HG03103 (cell line): ENCODE results near the gene RRP1.

Source experiments
- ATAC-seq: cut with Tn5 transposase; IDR thresholded peaks from one replicate; pipeline ENCODE4 v1.9.1; 2021; ENCODE audit warnings: low read depth; ENCODE audit not compliant: unreplicated experiment

The RRP1 gene, protein sequence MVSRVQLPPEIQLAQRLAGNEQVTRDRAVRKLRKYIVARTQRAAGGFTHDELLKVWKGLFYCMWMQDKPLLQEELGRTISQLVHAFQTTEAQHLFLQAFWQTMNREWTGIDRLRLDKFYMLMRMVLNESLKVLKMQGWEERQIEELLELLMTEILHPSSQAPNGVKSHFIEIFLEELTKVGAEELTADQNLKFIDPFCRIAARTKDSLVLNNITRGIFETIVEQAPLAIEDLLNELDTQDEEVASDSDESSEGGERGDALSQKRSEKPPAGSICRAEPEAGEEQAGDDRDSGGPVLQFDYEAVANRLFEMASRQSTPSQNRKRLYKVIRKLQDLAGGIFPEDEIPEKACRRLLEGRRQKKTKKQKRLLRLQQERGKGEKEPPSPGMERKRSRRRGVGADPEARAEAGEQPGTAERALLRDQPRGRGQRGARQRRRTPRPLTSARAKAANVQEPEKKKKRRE

DNA sequence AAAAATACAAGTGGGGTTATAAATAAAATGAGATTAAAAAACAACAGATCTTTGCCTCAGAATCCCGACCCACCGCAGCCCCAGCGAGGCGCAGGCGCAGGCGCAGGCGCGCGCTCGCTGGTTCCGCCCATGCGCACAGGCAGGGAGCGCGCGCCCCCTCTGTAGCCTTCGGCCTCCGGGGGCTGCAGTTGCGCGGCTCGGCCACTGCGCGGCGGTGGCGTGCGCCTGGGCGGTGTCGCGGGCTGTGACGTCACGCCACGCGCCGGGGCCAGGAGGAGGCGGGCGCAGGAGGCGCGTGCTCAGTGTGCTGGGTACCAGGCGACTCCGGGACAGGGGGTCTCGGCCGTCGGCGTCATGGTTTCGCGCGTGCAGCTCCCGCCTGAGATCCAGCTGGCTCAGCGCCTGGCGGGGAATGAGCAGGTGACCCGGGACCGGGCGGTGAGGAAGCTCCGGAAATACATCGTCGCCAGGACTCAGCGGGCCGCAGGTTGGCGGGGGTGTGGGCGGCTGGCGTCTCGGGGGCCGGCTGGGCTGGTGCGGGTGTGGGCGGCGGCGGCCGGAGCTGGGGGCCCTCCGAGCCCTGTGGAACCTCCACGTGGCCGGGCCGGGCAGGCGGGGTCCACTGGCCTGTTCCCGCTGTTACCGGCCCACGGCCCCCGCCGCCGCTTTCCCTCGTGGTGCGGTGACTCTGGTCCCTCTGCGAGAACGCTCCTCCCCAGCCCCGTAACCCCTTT, at the start of gene RRP1:
TSS of gene RRP1 (plus strand) at position 302 of the 734 bp plus-strand sequence. CDS start at position 355, 53 bp downstream.
- peak; percentile 80 for ATAC-seq

DNA sequence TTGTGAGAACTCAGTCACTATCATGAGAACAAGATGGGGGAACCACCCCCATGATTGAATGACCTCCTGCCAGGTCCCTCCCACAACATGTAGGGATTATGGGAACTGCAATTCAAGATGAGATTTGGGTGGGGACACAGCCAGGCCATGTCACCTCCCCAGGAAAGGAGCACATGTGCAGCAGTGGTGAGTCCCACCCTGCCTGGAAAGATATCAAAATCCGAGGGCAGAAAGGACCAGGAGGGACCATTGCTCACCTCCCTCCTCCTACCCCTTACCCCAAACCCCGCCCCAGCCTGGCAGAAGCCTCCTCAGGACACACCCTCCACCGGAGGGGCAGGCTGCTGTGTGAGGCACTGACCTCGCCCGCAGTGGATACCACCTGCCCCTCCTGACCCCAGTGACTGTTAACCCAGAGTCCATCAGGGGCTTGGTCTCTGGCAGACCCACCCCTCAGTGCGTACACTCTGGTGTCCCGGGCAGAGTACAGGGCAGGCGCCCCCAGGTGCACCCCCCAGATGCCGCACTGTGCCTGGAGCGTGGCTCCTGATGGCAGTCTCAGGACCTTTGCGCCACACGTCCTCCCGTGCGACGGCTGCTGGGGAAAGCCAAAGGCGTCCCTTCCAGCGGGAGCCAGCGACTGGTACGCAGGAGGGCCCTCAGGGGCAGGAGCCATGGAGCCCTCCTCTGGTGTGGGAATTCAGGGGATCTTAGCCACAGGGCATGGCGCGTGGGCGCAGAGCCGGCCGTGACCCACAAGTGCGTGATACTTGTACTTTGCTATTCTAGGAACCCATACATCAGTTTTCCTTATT, 49.5 kb upstream of the RRP1 start:
- no peak for ATAC-seq

DNA sequence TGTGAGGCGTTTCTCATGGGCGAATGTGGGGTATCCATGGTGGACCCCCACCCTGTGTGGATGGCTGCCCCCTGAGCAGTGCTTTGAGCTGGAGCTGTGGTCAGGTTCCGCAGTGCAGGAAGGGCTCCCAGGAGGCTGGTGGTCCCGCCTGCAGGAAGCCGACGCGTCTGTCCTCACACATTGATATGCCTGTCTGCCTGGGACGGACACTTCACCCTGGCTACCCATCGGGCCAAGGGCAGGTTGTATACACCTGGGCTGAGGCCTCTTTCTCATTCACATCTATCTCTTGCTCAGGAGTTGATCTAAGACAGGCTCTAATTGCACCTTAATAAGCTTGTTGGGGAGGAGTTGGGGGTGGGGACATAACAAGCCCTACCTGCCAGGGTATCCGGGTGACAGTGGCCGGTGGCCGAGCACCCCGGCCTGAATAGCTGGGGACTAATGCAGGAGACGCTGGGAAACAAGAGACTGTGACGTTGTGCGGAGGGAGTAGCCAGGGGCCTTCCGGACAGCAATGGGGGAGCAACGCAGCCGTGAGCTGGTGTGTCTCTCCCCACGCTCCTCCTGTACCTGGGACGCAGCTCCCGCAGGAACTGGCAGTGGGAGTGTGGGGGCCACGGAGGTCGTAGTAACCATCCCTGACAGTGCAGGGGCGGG, 48.8 kb upstream of the RRP1 start:
- ATAC-seq, result no peak

DNA sequence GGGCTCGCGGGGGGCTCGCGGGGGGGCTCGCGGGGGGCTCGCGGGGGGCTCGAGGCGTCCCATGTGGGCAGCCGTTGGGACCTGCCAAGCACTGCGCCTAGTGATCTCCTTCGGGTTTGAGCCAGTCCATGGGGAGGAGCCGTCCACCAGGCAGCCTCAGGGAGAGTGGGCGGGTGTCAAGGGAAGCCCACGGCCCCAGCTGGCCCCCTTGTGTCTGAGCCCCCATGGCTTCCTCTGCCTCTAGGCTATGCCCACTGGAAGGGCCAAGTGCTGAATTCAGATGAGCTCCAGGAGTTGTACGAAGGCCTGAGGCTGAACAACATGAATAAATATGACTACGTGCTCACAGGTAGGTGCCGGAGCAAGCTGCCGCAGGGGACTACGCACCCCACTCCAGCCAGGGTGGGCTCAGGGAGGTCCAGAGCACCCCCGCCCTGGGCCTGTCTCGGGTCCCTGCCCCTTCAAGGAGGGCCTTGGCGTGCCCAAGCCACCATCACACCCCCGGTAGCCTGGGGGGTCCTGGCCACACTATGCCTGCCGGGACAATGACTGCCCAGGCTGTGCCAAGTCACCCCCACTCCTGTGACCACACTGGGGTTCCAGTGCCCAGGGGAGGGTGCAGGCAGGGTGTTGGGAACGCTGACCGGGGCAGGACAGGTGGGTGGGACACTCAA, 47.8 kb upstream of the RRP1 start:
- ATAC-seq, result no peak

DNA sequence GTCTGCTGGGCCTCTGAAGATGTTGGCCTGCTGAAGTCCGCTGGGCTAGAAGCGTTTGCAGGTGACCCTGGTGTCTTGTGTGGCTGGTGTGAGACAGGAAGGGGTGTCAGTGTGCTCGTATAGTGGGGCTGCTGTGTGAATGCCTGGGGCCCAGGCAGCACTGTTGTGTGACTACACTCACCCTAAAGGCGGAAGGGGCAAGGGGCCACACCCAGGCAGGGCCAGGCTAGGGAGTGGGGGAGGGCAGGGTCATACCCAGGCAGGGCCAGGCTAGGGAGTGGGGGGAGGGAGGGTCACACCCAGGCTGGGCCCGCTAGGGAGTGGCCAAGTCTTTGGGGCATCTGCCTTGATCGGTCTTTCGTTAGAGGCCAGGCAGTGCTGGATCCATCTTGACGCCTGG, 45.4 kb upstream of the RRP1 start:
- ATAC-seq, result no peak

DNA sequence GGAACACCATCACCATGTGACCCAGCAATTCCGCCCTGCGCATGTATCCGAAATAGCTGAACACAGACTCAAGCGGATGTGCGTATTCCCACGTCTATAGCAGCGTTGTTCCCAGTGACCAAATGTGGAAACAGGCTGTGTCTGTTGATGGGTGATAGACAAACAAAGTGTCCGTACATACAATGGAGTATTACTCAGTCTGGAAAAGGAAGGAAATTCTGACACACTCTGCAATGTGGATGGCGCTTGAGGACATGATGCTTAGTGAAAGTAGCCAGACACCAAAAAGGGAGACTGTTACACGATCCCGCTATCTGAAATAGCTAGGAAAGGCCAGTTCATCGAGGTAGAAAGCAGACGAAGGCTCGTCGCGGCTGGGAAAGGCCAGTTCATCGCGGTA, 44.7 kb upstream of the RRP1 start:
- no peak for ATAC-seq

DNA sequence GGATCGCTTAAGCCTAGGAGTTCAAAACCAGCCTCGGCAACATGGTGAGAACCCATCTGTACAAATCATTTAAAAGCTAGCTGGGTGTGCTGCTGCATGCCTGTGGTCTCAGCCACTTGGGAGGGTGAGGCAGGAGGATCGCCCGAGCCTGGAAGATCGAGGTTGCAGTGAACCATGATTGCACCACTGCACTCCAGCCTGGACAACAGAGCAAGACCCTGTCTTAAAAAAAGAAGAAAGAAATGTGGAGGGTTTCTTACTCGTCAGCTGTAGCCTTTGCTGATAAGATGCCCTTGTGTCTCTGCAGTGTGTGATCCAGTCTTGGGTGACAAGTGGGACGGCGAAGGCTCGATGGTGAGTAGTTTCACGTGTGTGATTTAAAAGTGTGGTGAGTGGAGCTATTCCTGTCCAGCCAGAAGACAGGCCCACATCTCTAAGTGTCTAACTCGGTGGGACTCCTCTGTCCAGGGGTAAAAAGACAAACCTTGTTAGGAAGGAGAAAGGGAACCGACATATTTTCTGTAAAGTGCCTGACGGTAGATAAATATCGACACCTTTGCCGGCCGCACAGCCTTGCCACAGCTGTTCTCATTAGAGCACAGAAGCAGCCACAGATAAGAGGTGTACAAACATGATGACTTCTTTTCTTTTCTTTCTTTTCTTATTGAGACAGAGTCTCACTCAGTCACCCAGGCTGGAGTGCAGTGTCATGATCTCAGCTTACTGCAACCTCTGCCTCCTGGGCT, 43.4 kb upstream of the RRP1 start:
- no peak for ATAC-seq

DNA sequence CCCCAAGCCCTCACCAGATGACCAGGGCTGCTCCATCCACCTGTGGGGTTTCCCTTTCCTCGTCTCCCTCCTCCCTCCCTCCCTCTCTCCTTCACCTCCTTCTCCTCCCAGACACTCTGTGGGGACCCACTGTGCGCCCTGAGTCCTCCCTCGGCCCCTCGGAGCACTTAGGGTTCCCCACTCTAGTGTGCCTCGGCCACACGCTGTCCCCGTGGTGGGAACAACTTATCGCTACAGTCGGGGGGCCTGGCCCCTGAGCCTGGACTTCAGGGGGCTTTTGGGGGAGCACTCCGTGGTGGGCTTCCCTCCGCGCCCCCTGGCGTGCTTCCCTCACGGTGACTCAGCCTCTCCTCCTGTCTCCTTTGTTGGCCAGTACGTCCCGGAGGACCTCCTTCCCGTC, 40.8 kb upstream of the RRP1 start:
- ATAC-seq, result no peak

DNA sequence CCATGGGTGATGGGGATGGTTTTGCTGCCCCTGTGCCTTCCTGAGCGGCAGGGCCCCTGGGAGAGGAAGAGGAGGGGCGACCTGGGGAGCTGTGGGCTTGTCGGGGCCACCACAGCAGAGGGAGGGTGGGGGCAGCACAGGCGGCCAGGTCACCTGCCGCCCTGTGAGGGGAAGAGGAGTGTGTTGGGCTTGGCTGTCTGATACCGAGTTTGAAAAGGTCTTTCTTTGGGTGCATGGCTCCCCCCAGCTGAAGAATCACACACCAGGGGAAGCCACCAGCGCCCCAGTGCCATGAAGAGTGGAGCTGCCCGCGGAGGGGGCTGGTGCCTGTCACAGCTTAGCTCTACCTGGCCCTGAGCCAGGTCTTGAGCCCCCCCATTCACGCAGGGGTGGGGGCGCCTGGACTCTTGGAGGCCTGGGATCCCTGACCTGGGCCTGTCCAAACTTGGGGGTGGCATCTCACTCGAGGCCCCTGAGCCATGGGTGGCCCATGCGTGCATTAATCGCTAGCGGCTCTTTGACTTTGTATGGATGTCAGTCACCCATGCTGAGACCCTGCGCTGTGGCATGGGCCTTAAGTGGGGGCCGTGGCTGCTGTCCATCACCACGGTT, 39.6 kb upstream of the RRP1 start:
- no peak for ATAC-seq

DNA sequence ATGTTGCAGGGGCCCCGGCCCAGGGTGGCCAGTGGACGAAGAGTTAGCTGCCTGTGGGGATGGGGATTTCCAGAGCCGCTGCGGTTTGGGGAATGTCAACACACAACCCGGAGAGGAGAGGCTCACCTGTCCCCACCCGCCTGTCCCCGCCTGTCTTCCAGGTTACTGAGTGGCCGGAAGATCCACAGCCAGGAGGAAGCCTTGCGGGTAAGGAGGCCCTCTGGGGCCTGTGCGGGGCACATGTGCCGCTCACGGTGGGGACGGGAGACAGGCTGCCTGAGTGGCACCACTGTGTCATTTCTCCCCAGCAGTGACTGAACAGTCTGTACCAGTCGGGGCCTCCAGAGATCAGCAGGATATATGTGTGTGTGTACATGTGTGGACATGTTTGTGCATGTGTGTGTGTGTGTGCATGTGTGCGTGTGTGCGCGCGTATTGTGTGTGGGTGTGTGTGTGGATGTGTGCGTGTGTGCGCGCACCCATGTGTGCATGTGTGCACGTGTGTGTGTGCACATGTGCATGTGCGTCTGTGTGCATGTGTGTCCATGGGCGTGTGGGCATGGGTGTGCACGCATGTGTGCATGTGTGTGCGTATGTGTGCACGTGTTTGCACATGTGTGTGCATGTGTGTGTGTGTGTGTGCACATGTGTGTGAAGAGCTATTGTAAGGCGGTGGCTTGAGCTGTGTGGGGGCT, 38.9 kb upstream of the RRP1 start:
- ATAC-seq, result no peak

DNA sequence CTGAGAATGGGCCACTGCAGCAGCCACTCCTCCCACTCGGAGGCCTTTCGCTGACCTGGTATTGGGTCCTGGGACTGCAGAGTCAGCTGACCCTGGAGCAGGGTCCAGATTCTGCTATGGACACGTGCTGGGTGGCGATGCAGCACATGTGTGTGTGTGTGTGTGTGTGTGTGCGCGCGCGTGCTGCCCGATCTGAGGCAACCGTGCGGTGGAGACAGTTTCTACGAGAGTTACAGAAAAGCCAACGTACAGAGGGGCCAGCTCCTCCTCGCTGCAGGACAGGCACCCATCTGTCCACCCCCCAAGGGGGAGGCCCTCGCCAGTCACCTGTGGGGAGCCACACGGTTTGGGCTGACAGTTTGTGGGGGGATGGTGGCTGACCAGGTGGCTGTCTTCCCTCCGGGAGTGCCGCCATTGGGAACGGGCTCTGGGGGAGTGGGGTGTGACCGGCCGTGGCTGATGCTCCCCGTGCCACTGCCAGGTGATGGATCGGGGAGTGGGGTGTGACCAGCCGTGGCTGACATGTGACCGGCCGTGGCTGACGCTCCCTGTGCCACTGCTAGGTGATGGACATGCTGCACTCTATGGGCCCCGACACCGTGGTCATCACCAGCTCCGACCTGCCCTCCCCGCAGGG, 37.3 kb upstream of the RRP1 start:
- no peak for ATAC-seq

DNA sequence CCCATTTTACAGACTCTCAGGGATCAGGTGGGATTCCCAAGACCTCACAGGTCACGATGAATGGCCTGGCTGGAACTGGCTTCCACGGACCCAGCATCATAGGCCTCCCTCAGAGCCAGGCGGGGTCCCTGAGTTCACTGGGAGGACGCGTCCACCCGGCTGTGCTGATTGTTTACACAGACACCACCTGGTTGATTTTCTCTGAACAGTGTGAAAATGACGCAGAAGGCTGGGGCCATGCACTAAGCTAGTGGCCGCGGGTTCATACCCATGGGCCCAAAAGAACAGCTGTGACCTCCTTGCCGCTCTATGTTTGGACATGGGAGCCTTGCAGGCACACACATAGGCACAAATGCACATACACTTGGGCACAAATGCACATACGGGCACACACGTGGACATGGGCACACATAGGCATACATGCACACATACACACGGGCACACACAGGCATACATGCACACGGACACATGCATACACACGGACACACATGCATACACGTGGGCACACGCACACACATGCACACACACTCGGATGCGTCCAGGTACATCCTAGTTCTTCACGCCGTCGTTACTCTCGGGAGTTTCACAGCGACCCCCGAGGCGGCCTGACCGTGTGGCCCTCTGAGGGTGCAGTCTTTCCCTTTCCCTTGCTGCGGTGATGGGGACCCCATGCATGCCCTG, 36.5 kb upstream of the RRP1 start:
- no peak for ATAC-seq

DNA sequence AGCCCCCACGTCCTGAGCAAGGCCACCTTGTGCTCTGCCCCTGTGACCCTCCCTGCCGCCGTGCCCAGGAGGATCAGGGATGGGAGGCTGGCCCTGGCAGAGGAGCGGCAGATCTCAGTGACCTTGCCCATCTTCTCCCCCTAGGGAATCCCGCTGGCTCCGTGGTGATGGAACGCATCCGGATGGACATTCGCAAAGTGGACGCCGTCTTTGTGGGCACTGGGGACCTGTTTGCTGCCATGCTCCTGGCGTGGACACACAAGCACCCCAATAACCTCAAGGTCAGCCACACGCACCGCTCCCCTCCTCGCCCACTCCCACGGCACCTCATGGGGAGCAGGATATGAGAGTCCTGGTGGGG, 36.0 kb upstream of the RRP1 start:
- ATAC-seq, result no peak

DNA sequence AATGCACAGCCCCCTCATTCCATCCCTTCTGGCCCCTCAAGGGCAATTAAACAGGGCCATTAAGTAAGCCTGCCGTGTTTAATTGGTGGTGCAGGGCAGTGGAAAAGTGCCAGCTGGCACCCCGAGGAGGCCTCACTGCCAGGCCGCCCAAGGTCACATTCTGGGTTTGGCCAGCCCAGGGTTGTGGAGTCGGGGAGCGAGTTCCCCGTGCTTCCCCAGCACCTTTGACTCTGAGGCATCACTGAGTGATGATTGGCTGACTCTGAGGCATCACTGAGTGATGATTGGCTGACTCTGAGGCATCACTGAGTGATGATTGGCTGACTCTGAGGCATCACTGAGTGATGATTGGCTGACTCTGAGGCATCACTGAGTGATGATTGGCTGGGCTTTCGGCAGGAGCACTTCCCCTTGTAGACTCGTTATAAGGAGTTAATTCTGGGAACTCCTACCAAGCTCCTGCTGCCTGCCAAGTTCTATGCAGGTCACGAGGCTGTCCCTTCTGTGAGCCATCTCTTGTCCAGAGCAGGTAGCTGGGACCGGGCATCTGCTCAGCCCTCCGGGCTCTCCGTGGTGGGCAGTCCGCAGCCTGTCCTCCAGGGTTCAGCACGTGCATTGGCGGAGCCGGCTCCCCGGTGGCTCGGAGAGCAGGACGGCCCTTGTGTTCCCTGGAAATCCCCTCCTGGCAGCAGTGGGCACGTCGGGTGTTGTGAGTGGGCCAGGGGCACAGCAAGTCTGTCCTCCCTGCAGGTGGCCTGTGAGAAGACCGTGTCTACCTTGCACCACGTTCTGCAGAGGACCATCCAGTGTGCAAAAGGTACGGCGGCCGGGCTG, 34.2 kb upstream of the RRP1 start:
- no peak for ATAC-seq

DNA sequence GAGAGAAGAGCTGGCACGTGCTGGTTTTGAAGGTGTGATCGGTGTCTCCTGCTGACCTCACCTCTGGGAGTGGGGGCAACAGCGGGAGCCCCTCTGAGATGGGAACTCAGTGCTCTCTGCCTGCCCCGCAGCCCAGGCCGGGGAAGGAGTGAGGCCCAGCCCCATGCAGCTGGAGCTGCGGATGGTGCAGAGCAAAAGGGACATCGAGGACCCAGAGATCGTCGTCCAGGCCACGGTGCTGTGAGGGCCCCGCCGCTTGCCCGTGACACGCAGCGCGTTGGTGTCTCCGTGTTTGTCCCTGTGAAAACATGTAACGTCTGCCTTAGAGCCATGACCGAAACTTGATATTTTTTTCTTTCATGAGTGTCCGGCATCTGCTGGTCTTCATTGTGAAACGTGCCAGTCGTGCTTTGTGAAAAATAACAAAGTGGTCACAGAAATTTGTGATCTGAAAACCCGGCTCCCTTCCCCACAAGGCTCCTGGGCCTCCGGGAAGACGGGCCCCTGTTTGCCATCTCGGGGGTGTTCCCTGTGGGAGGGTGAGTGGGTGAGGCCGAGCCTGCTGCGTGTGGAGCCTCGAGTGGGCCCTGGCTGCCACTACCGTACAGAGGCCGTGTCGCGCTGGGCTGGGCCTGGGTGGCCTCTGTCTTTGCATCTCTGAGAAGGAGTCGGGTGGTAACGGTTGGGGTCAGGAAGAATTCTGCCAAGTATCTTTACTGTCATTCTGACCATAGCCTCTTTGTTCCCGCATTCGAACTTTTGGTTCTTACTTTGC, 33.4 kb upstream of the RRP1 start:
- ATAC-seq, result no peak

DNA sequence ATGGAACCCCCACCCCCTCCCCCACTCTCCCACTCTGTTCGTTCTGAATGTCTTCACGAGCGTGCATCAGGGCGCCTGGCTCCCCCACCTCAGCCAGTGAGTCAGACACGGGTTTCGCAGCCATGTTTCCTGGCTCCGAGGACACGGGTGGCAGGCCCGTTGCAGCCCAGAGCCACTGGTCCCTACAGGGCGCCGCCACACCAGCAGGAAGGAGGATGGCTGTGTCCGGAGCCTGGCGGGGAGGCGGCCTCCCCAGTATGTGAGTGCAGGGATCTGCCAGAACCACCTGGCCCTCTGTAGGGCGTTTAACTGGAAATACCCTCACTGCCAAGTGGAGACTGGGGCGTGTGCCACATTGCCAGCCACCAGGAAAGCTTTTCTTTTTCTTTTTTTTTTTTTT, 31.8 kb upstream of the RRP1 start:
- ATAC-seq, result no peak
